ENCODE results near the gene KCNAB2. TPM values are rescaled to one million over a fixed set of nuclear protein-coding genes. Genes with fewer than 3 reads are reported as not detected.

The KCNAB2 gene
- total RNA-seq, 1 experiment from 2014 or later: 10.3 TPM

DNA sequence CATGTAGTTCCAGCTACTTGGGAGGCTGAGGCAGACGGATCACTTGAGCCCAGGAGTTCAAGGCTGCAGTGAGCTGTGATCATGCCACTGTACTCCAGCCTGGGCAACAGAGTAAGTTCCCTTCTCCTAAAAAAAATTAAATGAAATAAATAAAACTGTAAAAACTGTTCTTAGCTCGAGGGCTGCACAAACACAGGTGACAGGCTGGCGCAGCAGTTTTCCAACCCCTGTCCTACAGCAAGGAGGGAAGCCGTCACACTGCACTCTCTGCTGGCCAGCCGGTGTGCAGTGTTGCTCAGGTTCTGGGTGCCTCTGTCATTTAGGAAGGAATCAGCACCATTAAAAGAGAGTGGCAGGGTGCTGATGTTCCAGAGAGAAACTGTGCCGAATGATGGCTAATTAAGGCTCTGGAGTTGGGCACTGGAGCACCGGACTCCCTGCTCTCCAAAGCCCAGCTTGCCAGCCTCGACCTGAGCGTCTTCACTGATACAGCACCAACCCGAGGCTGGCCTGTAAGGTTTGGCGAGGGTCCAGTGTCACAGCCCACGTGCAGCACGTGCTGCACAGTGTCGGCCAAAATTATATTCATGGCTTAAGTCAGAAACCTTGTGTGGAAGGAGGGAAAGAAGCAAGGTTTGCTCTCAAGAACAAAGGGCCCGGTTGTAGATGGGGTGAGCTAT is 26.4 kb upstream of the KCNAB2 start (continued):
- TF ChIP-seq, protein P1, sequence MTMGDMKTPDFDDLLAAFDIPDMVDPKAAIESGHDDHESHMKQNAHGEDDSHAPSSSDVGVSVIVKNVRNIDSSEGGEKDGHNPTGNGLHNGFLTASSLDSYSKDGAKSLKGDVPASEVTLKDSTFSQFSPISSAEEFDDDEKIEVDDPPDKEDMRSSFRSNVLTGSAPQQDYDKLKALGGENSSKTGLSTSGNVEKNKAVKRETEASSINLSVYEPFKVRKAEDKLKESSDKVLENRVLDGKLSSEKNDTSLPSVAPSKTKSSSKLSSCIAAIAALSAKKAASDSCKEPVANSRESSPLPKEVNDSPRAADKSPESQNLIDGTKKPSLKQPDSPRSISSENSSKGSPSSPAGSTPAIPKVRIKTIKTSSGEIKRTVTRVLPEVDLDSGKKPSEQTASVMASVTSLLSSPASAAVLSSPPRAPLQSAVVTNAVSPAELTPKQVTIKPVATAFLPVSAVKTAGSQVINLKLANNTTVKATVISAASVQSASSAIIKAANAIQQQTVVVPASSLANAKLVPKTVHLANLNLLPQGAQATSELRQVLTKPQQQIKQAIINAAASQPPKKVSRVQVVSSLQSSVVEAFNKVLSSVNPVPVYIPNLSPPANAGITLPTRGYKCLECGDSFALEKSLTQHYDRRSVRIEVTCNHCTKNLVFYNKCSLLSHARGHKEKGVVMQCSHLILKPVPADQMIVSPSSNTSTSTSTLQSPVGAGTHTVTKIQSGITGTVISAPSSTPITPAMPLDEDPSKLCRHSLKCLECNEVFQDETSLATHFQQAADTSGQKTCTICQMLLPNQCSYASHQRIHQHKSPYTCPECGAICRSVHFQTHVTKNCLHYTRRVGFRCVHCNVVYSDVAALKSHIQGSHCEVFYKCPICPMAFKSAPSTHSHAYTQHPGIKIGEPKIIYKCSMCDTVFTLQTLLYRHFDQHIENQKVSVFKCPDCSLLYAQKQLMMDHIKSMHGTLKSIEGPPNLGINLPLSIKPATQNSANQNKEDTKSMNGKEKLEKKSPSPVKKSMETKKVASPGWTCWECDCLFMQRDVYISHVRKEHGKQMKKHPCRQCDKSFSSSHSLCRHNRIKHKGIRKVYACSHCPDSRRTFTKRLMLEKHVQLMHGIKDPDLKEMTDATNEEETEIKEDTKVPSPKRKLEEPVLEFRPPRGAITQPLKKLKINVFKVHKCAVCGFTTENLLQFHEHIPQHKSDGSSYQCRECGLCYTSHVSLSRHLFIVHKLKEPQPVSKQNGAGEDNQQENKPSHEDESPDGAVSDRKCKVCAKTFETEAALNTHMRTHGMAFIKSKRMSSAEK (CRISPR knock-in tag; IDR thresholded peaks at IDR 0.05; ENCODE audit: borderline replicate concordance): no peak
- no peak for TF ChIP-seq TEAD1 (CRISPR knock-in tag; IDR thresholded peaks at IDR 0.05)
- TF ChIP-seq CBFB (CRISPR knock-in tag; IDR thresholded peaks at IDR 0.05; ENCODE audit: low read depth): no peak
- no peak for TF ChIP-seq JAZF1 (CRISPR knock-in tag; IDR thresholded peaks at IDR 0.05)
- TF ChIP-seq MYBL2 (CRISPR knock-in tag; IDR thresholded peaks at IDR 0.05): no peak
- no peak for TF ChIP-seq RELA (CRISPR knock-in tag; IDR thresholded peaks at IDR 0.05; ENCODE audit: borderline replicate concordance)
- TF ChIP-seq OVOL2 (CRISPR knock-in tag; IDR thresholded peaks at IDR 0.05; ENCODE audit: borderline replicate concordance): no peak
- TF ChIP-seq, protein P2, sequence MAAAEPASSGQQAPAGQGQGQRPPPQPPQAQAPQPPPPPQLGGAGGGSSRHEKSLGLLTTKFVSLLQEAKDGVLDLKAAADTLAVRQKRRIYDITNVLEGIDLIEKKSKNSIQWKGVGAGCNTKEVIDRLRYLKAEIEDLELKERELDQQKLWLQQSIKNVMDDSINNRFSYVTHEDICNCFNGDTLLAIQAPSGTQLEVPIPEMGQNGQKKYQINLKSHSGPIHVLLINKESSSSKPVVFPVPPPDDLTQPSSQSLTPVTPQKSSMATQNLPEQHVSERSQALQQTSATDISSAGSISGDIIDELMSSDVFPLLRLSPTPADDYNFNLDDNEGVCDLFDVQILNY (CRISPR knock-in tag; IDR thresholded peaks at IDR 0.05): no peak
- TF ChIP-seq, protein P3, sequence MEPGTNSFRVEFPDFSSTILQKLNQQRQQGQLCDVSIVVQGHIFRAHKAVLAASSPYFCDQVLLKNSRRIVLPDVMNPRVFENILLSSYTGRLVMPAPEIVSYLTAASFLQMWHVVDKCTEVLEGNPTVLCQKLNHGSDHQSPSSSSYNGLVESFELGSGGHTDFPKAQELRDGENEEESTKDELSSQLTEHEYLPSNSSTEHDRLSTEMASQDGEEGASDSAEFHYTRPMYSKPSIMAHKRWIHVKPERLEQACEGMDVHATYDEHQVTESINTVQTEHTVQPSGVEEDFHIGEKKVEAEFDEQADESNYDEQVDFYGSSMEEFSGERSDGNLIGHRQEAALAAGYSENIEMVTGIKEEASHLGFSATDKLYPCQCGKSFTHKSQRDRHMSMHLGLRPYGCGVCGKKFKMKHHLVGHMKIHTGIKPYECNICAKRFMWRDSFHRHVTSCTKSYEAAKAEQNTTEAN (CRISPR knock-in tag; IDR thresholded peaks at IDR 0.05): no peak

DNA sequence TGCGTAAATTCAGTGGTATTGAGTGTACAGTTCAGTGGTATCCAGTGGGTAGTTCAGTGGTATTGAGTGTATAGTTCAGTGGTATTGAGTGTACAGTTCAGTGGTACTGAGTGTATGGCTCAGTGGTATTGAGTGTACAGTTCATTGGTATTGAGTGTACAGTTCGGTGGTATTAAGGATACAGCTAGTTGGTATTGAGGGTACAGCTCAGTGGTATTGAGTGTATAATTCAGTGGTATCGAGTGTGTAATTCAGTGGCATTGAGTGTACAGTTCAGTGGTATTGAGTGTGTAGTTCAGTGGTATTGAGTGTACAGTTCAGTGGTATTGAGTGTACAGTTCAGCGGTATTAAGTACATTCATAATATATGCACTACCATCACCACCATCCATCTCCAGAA is 23.5 kb upstream of the KCNAB2 start:
- Mint-ChIP-seq H3K27me3 (ENCODE audit: low read depth) (no peaks in the 10 kb centered on the region), H3K4me3 (no peak overlapping the region), H3K9me3 (no peaks in the 10 kb centered on the region), H3K4me1 (peaks cover 4% of the 10 kb centered on the region; the same call in 1 of the 2 replicates), H3K36me3 (no peaks in the 10 kb centered on the region), H3K27ac (no peak overlapping the region)
- ChIA-PET CTCF (no interaction called here), POLR2A (no interaction called here)
- ATAC-seq (no peak), DNase-seq (ENCODE audit: low spot score) (no peak)
- TF ChIP-seq HMGA2 (CRISPR knock-in tag; IDR thresholded peaks at IDR 0.05) (no peak), NR3C1 (CRISPR knock-in tag; conservative IDR thresholded peaks at IDR 0.05; ENCODE audit: low read depth) (no peak), NFATC4 (CRISPR knock-in tag; IDR thresholded peaks at IDR 0.05) (no peak)
- TF ChIP-seq, protein P4, sequence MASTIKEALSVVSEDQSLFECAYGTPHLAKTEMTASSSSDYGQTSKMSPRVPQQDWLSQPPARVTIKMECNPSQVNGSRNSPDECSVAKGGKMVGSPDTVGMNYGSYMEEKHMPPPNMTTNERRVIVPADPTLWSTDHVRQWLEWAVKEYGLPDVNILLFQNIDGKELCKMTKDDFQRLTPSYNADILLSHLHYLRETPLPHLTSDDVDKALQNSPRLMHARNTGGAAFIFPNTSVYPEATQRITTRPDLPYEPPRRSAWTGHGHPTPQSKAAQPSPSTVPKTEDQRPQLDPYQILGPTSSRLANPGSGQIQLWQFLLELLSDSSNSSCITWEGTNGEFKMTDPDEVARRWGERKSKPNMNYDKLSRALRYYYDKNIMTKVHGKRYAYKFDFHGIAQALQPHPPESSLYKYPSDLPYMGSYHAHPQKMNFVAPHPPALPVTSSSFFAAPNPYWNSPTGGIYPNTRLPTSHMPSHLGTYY (CRISPR knock-in tag; IDR thresholded peaks at IDR 0.05): no peak

DNA sequence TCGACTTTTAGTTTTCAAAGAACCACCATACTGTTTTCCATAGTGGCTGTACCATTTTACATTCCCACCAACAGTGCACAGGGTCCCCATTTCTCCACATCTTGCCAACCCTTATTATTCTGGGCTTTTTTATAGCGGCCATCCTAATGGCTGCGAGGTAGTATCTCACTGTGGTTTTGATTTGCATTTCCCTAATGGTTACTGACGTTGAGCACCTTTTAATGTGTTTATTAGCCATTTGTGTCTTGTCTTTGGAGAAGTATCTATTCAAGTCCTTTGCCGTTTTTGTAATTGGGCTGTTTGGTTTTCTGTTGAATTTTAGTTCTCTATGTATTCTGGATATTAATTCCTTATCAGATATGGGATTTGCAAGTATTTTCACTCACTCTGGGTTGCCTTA is 22.3 kb upstream of the KCNAB2 start:
- DNase-seq (ENCODE audit: low spot score) (no peak), ATAC-seq (no peak)
- Mint-ChIP-seq H3K27ac (no peak overlapping the region), H3K36me3 (no peaks in the 10 kb centered on the region), H3K27me3 (ENCODE audit: low read depth) (no peaks in the 10 kb centered on the region), H3K4me3 (no peak overlapping the region), H3K4me1 (peaks cover 4% of the 10 kb centered on the region; the same call in 1 of the 2 replicates), H3K9me3 (no peaks in the 10 kb centered on the region)
- CTCF ChIA-PET: interaction anchor here (0.7 to 3.4 kb wide), 2 partner anchors 11 to 13 kb away, joined by 7 to 46 read pairs; no protein-coding TSS in a partner anchor
- TF ChIP-seq TP53 (CRISPR knock-in tag; IDR thresholded peaks at IDR 0.05) (no peak), ZNF396 (CRISPR knock-in tag; IDR thresholded peaks at IDR 0.05; ENCODE audit: borderline replicate concordance) (no peak), GTF2I (CRISPR knock-in tag; conservative IDR thresholded peaks at IDR 0.05) (no peak), ZNF219 (CRISPR knock-in tag; IDR thresholded peaks at IDR 0.05; ENCODE audit: borderline replicate concordance) (no peak), MYBL2 (CRISPR knock-in tag; IDR thresholded peaks at IDR 0.05) (no peak)
- TF ChIP-seq, protein P5, sequence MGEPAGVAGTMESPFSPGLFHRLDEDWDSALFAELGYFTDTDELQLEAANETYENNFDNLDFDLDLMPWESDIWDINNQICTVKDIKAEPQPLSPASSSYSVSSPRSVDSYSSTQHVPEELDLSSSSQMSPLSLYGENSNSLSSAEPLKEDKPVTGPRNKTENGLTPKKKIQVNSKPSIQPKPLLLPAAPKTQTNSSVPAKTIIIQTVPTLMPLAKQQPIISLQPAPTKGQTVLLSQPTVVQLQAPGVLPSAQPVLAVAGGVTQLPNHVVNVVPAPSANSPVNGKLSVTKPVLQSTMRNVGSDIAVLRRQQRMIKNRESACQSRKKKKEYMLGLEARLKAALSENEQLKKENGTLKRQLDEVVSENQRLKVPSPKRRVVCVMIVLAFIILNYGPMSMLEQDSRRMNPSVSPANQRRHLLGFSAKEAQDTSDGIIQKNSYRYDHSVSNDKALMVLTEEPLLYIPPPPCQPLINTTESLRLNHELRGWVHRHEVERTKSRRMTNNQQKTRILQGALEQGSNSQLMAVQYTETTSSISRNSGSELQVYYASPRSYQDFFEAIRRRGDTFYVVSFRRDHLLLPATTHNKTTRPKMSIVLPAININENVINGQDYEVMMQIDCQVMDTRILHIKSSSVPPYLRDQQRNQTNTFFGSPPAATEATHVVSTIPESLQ (CRISPR knock-in tag; IDR thresholded peaks at IDR 0.05): no peak
- TF ChIP-seq, protein P6, sequence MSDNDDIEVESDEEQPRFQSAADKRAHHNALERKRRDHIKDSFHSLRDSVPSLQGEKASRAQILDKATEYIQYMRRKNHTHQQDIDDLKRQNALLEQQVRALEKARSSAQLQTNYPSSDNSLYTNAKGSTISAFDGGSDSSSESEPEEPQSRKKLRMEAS (CRISPR knock-in tag; IDR thresholded peaks at IDR 0.05): no peak
- TF ChIP-seq, protein P7, sequence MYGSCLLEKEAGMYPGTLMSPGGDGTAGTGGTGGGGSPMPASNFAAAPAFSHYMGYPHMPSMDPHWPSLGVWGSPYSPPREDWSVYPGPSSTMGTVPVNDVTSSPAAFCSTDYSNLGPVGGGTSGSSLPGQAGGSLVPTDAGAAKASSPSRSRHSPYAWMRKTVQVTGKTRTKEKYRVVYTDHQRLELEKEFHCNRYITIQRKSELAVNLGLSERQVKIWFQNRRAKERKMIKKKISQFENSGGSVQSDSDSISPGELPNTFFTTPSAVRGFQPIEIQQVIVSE (CRISPR knock-in tag; IDR thresholded peaks at IDR 0.05; ENCODE audit: borderline replicate concordance): no peak
- POLR2A ChIA-PET: no interaction called here

Data from WTC11 (cell line).